SH-SY5Y (cell line): ENCODE measurements around the gene FUT3.

Source experiments
- GATA2 ChIP-seq: IDR thresholded peaks from 2 replicates; pipeline ENCODE4 v1.6.1; 2011; ENCODE audit warnings: mild to moderate bottlenecking, low read depth, low read length
- GATA3 ChIP-seq: IDR thresholded peaks from 2 replicates; pipeline ENCODE4 v1.6.1; 2011; ENCODE audit warnings: low read depth, mild to moderate bottlenecking, low read length, moderate library complexity

DNA sequence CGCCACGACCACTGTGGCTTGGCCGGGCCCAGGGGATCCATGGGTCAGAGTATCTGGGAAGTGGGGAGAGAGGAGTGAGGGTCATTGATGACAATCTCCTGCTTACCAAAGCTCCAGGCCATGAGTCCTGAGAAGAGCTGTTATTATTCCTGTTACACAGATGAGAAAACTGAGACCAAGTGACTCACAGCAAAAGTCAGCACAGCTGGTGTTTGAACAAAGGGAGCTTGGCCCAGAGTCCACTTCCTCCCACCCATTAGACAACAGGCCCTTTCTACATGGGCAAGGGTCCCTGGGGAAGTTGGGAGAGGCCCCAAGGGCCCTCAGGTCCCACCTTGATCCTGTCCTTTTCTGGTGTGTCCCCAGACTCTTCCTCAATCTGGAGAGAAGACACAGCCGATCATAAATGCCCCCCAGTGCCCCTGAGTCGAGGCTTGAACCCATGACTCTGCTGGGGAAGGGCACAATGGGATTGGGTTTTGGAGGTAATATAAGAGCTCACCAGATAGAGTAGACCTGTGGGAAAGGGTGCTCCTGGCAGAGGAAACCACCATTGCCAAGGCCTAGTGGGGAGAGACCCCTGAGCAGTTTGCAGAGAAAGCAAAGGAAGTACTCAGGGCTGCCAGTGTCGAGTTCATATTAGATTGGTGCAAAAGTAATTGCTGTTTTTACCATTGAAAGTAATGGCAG, 18.6 kb downstream of the FUT3 start:
- TF ChIP-seq GATA3: no peak
- TF ChIP-seq GATA2: no peak
